Esophagus muscularis mucosa (tissue), 3 donors: ENCODE data around the gene CSTA.

Experiments used
- POLR2A ChIP-seq: fragments of 450-650 bp; IDR thresholded peaks from one replicate; pipeline ENCODE4 v1.6.1; 2017; ENCODE audit warnings: antibody characterized with exemption, moderate library complexity, mild to moderate bottlenecking, low read depth
- POLR2AphosphoS5 ChIP-seq, 2 donors: sonication (generic); formaldehyde crosslinking; IDR thresholded peaks; one replicate each; pipeline ENCODE4 v1.6.1; 2017; ENCODE audit warnings: antibody characterized with exemption in 2 of 2
- TF ChIP-seq, protein P1 (sequence below), 3 experiments: fragments of 200-600 bp in 2 of 3; fragments of 450-650 bp in 1 of 3; sonication (generic) in 2 of 3; IDR thresholded peaks; one replicate each; pipeline ENCODE4 v1.5.1; 2017 to 2019; ENCODE audit warnings: antibody characterized with exemption in 3 of 3, mild to moderate bottlenecking in 2 of 3, moderate library complexity in 1 of 3

DNA sequence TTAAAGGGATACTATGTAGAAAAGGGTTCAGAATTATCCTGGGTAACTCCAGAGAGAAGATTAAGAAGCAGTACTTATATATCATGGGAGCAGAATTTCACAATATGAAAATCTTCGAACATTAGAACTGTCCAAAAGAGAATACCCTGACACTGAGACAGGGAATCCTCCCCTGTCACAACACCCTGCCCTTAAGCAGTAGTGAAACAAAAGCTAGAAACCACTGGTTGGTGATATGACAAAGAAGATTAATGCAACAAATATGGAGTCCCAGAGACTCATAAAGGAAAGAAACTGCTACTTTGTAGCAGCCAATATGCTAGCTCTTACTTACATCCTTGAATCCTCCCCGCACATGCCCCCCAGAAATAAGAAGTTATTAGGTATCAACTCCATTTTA lies 39.4 kb downstream of the CSTA start:
- TF ChIP-seq POLR2A, result no peak
- TF ChIP-seq, protein P1, sequence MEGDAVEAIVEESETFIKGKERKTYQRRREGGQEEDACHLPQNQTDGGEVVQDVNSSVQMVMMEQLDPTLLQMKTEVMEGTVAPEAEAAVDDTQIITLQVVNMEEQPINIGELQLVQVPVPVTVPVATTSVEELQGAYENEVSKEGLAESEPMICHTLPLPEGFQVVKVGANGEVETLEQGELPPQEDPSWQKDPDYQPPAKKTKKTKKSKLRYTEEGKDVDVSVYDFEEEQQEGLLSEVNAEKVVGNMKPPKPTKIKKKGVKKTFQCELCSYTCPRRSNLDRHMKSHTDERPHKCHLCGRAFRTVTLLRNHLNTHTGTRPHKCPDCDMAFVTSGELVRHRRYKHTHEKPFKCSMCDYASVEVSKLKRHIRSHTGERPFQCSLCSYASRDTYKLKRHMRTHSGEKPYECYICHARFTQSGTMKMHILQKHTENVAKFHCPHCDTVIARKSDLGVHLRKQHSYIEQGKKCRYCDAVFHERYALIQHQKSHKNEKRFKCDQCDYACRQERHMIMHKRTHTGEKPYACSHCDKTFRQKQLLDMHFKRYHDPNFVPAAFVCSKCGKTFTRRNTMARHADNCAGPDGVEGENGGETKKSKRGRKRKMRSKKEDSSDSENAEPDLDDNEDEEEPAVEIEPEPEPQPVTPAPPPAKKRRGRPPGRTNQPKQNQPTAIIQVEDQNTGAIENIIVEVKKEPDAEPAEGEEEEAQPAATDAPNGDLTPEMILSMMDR (IDR thresholded peaks at IDR 0.05), result no peak
- TF ChIP-seq POLR2AphosphoS5 (IDR thresholded peaks at IDR 0.05), result no peak
